H1 (cell line): Measurements from ENCODE around the gene RNFT2. TPM values are rescaled to one million over a fixed set of nuclear protein-coding genes. Genes with fewer than 3 reads are reported as not detected.

Experiments used
- CTCF ChIA-PET: fragments of 300-600 bp; sonication (Branson Sonifier 250); formaldehyde crosslinking; loops from one replicate; lab custom pipeline; 2021; ENCODE audit not compliant: partially characterized antibody; lab: Charles Lee
- POLR2A ChIA-PET: fragments of 300-600 bp; sonication (Branson Sonifier 250); formaldehyde crosslinking; loops from one replicate; lab custom pipeline; 2021; ENCODE audit warnings: inconsistent platforms; ENCODE audit not compliant: partially characterized antibody; lab: Charles Lee
- DNase-seq, 2 experiments: peaks; one replicate each; pipeline versions ENCODE4 v3.0.0 to v3.0.0-alpha.2; 2010 to 2022; ENCODE audit warnings: low spot score in 2 of 2, low read depth in 1 of 2, mixed read lengths in 1 of 2
- FAIRE-seq: peaks from 2 replicates; lab custom pipeline; 2011; peaks lifted over from hg19 to GRCh38; lab: Jason Lieb, UNC
- H2AFZ ChIP-seq: 2 replicates; pipeline ENCODE4 v1.8.1; 2012; ENCODE audit warnings: low read length, inconsistent platforms
- H2AK5ac ChIP-seq: 2 replicates; pipeline ENCODE4 v1.6.1; 2013; ENCODE audit warnings: low read depth, low read length
- H2BK120ac ChIP-seq: replicated peaks from 2 replicates; pipeline ENCODE3; 2013; ENCODE audit warnings: low read depth, low read length, inconsistent platforms
- H2BK12ac ChIP-seq: 2 replicates; pipeline ENCODE4 v1.6.1; 2013; ENCODE audit warnings: low read depth, low read length
- H2BK15ac ChIP-seq: 2 replicates; pipeline ENCODE4 v1.6.1; 2013; ENCODE audit warnings: low read length
- H2BK20ac ChIP-seq: 2 replicates; pipeline ENCODE4 v1.6.1; 2013; ENCODE audit warnings: low read length
- H2BK5ac ChIP-seq: 2 replicates; pipeline ENCODE4 v1.6.1; 2013; ENCODE audit warnings: low read depth, low read length
- H3K14ac ChIP-seq: 2 replicates; pipeline ENCODE4 v1.6.1; 2013; ENCODE audit warnings: inconsistent platforms; ENCODE audit not compliant: insufficient read length
- H3K18ac ChIP-seq: 2 replicates; pipeline ENCODE4 v1.6.1; 2013; ENCODE audit warnings: low read length; ENCODE audit errors: extremely low read depth
- H3K23ac ChIP-seq: 2 replicates; pipeline ENCODE4 v1.6.1; 2013; ENCODE audit warnings: inconsistent platforms; ENCODE audit not compliant: insufficient read length
- H3K23me2 ChIP-seq: 2 replicates; pipeline ENCODE4 v1.6.1; 2013; ENCODE audit warnings: low read depth, low read length
- H3K27ac ChIP-seq: 2 replicates; pipeline ENCODE4 v1.6.1; 2011; ENCODE audit warnings: low read depth, low read length, inconsistent platforms
- H3K27me3 ChIP-seq, 4 experiments: replicated peaks in 1 of 4; 1 replicate in 1 of 4; 2 replicates in 3 of 4; pipeline versions ENCODE4 v1.6.1 to v1.8.1; 2011 to 2013; ENCODE audit warnings: low read length in 3 of 4, mild to moderate bottlenecking in 3 of 4, inconsistent platforms in 2 of 4, mixed read lengths in 2 of 4, moderate library complexity in 1 of 4; ENCODE audit not compliant: control insufficient read depth in 3 of 4, insufficient read depth in 3 of 4; ENCODE audit errors: extremely low read depth in 1 of 4
- H3K36me3 ChIP-seq, 4 experiments: 2 replicates each; pipeline versions ENCODE4 v1.6.1 to v1.8.1; 2011 to 2013; ENCODE audit warnings: mild to moderate bottlenecking in 4 of 4, low read length in 3 of 4, moderate library complexity in 2 of 4, control low read depth in 1 of 4, inconsistent platforms in 1 of 4; ENCODE audit not compliant: insufficient read depth in 4 of 4, control insufficient read depth in 2 of 4
- H3K4ac ChIP-seq: replicated peaks from 2 replicates; pipeline ENCODE3; 2013; ENCODE audit warnings: low read length, low read depth, mixed read lengths, inconsistent platforms; ENCODE audit not compliant: insufficient read length
- H3K4me1 ChIP-seq, 4 experiments: replicated peaks in 1 of 4; 1 replicate in 1 of 4; 2 replicates in 3 of 4; pipeline versions ENCODE4 v1.6.1 to v1.8.1; 2011 to 2013; ENCODE audit warnings: low read length in 3 of 4, inconsistent platforms in 2 of 4, mixed read lengths in 1 of 4; ENCODE audit not compliant: insufficient read depth in 4 of 4, control insufficient read depth in 3 of 4
- H3K4me2 ChIP-seq, 2 experiments: 2 replicates each; pipeline versions ENCODE4 v1.6.1 to v1.8.1; 2011 to 2013; ENCODE audit warnings: low read depth in 2 of 2, low read length in 2 of 2, control low read depth in 1 of 2, inconsistent platforms in 1 of 2, mild to moderate bottlenecking in 1 of 2; ENCODE audit not compliant: insufficient read depth in 1 of 2
- H3K4me3 ChIP-seq, 4 experiments: fragments of 200-600, 300-600 bp in 1 of 4; sonication (generic), shearing (Covaris generic), sonication (Bioruptor Twin) in 1 of 4; 2 replicates each; pipeline versions ENCODE4 v1.5.1 to v1.8.1; 2011 to 2016; ENCODE audit warnings: low read length in 4 of 4, low read depth in 3 of 4, control low read depth in 2 of 4, inconsistent platforms in 2 of 4, mild to moderate bottlenecking in 2 of 4, mixed read lengths in 1 of 4, moderate library complexity in 1 of 4; ENCODE audit not compliant: insufficient read depth in 2 of 4; ENCODE audit errors: extremely low read depth in 1 of 4
- H3K56ac ChIP-seq: replicated peaks from 2 replicates; pipeline ENCODE3; 2013; ENCODE audit warnings: low read depth, mild to moderate bottlenecking, mixed read lengths, low read length, inconsistent platforms; ENCODE audit not compliant: insufficient read length
- H3K79me1 ChIP-seq: 2 replicates; pipeline ENCODE4 v1.6.1; 2013; ENCODE audit warnings: low read depth, low read length, control low read depth
- H3K79me2 ChIP-seq, 2 experiments: 2 replicates each; pipeline versions ENCODE4 v1.6.1 to v1.8.1; 2012 to 2013; ENCODE audit warnings: low read length in 2 of 2, mild to moderate bottlenecking in 2 of 2, inconsistent platforms in 1 of 2; ENCODE audit not compliant: insufficient read depth in 2 of 2, control insufficient read depth in 1 of 2
- H3K9ac ChIP-seq, 4 experiments: replicated peaks in 1 of 4; 1 replicate in 1 of 4; 2 replicates in 3 of 4; pipeline versions ENCODE4 v1.6.1 to v1.8.1; 2011 to 2013; ENCODE audit warnings: low read depth in 3 of 4, low read length in 3 of 4, control low read depth in 2 of 4, mild to moderate bottlenecking in 2 of 4, moderate library complexity in 2 of 4, inconsistent platforms in 1 of 4; ENCODE audit errors: extremely low read depth in 1 of 4
- H3K9me3 ChIP-seq, 2 experiments: 2 replicates each; pipeline versions ENCODE4 v1.6.1 to v1.8.1; 2012 to 2013; ENCODE audit warnings: mild to moderate bottlenecking in 2 of 2, moderate library complexity in 2 of 2, control low read depth in 1 of 2, inconsistent platforms in 1 of 2, low read depth in 1 of 2, low read length in 1 of 2, mixed read lengths in 1 of 2; ENCODE audit not compliant: insufficient read depth in 2 of 2
- H4K20me1 ChIP-seq, 2 experiments: replicated peaks in 1 of 2; 2 replicates each; pipeline versions ENCODE3 to v1.8.1; 2011 to 2013; ENCODE audit warnings: inconsistent platforms in 2 of 2, low read length in 2 of 2, mild to moderate bottlenecking in 1 of 2; ENCODE audit not compliant: insufficient read depth in 2 of 2, control insufficient read depth in 1 of 2
- H4K5ac ChIP-seq: 2 replicates; pipeline ENCODE4 v1.6.1; 2013; ENCODE audit warnings: low read length, low read depth, mixed read lengths, inconsistent platforms; ENCODE audit not compliant: insufficient read length
- H4K8ac ChIP-seq: 2 replicates; pipeline ENCODE4 v1.8.0; 2013; ENCODE audit warnings: mild to moderate bottlenecking, moderate library complexity, low read length, inconsistent platforms; ENCODE audit not compliant: insufficient read depth; ENCODE audit errors: extremely low read depth
- H4K91ac ChIP-seq: replicated peaks from 2 replicates; pipeline ENCODE3; 2013; ENCODE audit warnings: low read length, mixed read lengths, inconsistent platforms; ENCODE audit not compliant: insufficient read length
- ATF2 ChIP-seq: IDR thresholded peaks from 2 replicates; pipeline ENCODE4 v1.6.1; 2012; ENCODE audit warnings: low read length, inconsistent platforms
- CTCF ChIP-seq, 3 experiments: IDR thresholded peaks; 1 replicate in 2 of 3; 2 replicates in 1 of 3; pipeline versions ENCODE4 v1.5.1 to v1.6.1; 2011; ENCODE audit warnings: low read length in 3 of 3, mild to moderate bottlenecking in 3 of 3, inconsistent platforms in 2 of 3, low read depth in 1 of 3, moderate library complexity in 1 of 3; ENCODE audit not compliant: insufficient read depth in 1 of 3; ENCODE audit errors: control extremely low read depth in 1 of 3
- GABPA ChIP-seq: IDR thresholded peaks from 2 replicates; pipeline ENCODE4 v1.6.1; 2011; ENCODE audit warnings: mild to moderate bottlenecking, low read length, moderate library complexity, borderline replicate concordance; ENCODE audit not compliant: insufficient read depth
- KDM5A ChIP-seq: fragments of 200-600 bp; IDR thresholded peaks from 2 replicates; pipeline ENCODE4 v1.7.1; 2012; ENCODE audit warnings: mild to moderate bottlenecking, low read length, inconsistent platforms, mixed read lengths
- MAFK ChIP-seq: IDR thresholded peaks from 2 replicates; pipeline ENCODE4 v1.6.1; 2012; ENCODE audit warnings: low read depth, mild to moderate bottlenecking, improper control_type of control experiment, low read length
- NANOG ChIP-seq: IDR thresholded peaks from 2 replicates; pipeline ENCODE4 v1.6.1; 2011; ENCODE audit warnings: low read length, low read depth, mild to moderate bottlenecking, inconsistent platforms; ENCODE audit not compliant: insufficient read depth, poor library complexity, severe bottlenecking
- NRF1 ChIP-seq: IDR thresholded peaks from 2 replicates; pipeline ENCODE4 v1.6.1; 2011; ENCODE audit warnings: mild to moderate bottlenecking, low read depth, low read length, improper control_type of control experiment
- POLR2AphosphoS5 ChIP-seq: IDR thresholded peaks from 2 replicates; pipeline ENCODE4 v1.6.1; 2011; ENCODE audit warnings: low read depth, low read length
- RBBP5 ChIP-seq: IDR thresholded peaks from 2 replicates; pipeline ENCODE4 v1.7.1; 2012; ENCODE audit warnings: low read depth, mild to moderate bottlenecking, inconsistent platforms, low read length, moderate library complexity, borderline replicate concordance
- TAF7 ChIP-seq: optimal IDR thresholded peaks from 2 replicates; pipeline ENCODE3; 2011; ENCODE audit warnings: low read depth, mild to moderate bottlenecking, inconsistent platforms, low read length, moderate library complexity, borderline replicate concordance
- polyA plus RNA-seq, 7 experiments: library from polyadenylated mRNA; depleted of rRNA in 3 of 7; stranded (reverse) in 5 of 7; unstranded in 2 of 7; fragments of >200 nt in 5 of 7; fragments of 200-250 nt in 2 of 7; gene quantifications; 1 replicate in 5 of 7; 2 replicates in 1 of 7; 4 replicates in 1 of 7; pipeline versions ENCODE4 v1.2.1 to v1.2.3, GENCODE V29; 2011 to 2013; ENCODE audit warnings: missing spikeins in 2 of 7, mixed read lengths in 2 of 7
- total RNA-seq: library from RNA; stranded (reverse); fragmentation: NEBNext Ultra II Directional; extraction: Animal tissue kit (Norgen Biotek cat#: 25700); gene quantifications from 2 replicates; pipeline ENCODE4 v1.2.1, GENCODE V29; 2021

Gene RNFT2
- total and polyA plus RNA-seq, 2 of the 8 experiments (the other 6 are each of a cell fraction or from before 2014, with no cell fraction given): 14.2 to 33.1 TPM

- Histone ChIP-seq H3K23ac (no peak overlapping the region), H3K9ac (no peak overlapping the region), H4K91ac (no peak overlapping the region), H3K4me3 (no peak overlapping the region), H3K27me3 (no peaks in the 10 kb centered on the region), H2BK5ac (no peak overlapping the region), H3K4me1 (peaks cover 0 to 8% (median 4%) of the 10 kb centered on the region in 4 experiments; a peak in 5 of 7 replicates), H2BK12ac (no peak overlapping the region), H3K14ac (no peak overlapping the region), H4K20me1 (peaks cover 7 to 9% of the 10 kb centered on the region in 2 experiments), H3K9me3 (no peaks in the 10 kb centered on the region), H2AK5ac (no peak overlapping the region), H2BK15ac (no peak overlapping the region), H4K5ac (no peak overlapping the region), H4K8ac (no peak overlapping the region), H3K23me2 (no peaks in the 10 kb centered on the region), H3K36me3 (peaks cover 0 to 27% (median 3%) of the 10 kb centered on the region in 4 experiments; a peak in 5 of 8 replicates), H3K56ac (no peak overlapping the region), H2BK20ac (no peak overlapping the region), H2AFZ (no peak overlapping the region), H3K27ac (no peak overlapping the region), H3K79me1 (no peaks in the 10 kb centered on the region)
- FAIRE-seq: no peak
- TF ChIP-seq MAFK (no peak), NRF1 (no peak), ATF2 (no peak), CTCF (IDR thresholded peaks at IDR 0.05; ENCODE audit: control extremely low read depth in 1 of 3, insufficient read depth in 1 of 3, low read depth in 1 of 3, low read length in 3 of 3) (no peak), POLR2AphosphoS5 (no peak), NANOG (no peak), RBBP5 (no peak), KDM5A (no peak), GABPA (no peak), TAF7 (no peak)
- TF ChIP-seq, all 59 proteins: peak for 0
- no peak for DNase-seq
- Histone ChIP-seq H2BK120ac (no peak overlapping the region), H3K4ac (no peak overlapping the region), H3K18ac (no peak overlapping the region), H3K79me2 (peaks cover 0 to 21% of the 10 kb centered on the region in 2 experiments; a peak in 2 of 4 replicates), H3K4me2 (no peak overlapping the region)
- POLR2A ChIA-PET: interaction anchor here (1.2 kb wide), 1 partner anchor 14 kb away, joined by 3 read pairs; no protein-coding TSS in a partner anchor
- CTCF ChIA-PET: interaction anchor here (0.6 to 3.1 kb wide), 5 partner anchors 13 to 666 kb away, joined by 3 to 12 read pairs (median 3); no protein-coding TSS in a partner anchor
Observed at GRCh38 chr12:116722245-116722644, 15.9 kb upstream of the RNFT2 start.
